GM21786 (cell line): ENCODE data around the gene LBHD2.

Source experiments
- ATAC-seq: cut with Tn5 transposase; IDR thresholded peaks from one replicate; pipeline ENCODE4 v1.9.1; 2021; ENCODE audit not compliant: unreplicated experiment

Gene LBHD2

DNA sequence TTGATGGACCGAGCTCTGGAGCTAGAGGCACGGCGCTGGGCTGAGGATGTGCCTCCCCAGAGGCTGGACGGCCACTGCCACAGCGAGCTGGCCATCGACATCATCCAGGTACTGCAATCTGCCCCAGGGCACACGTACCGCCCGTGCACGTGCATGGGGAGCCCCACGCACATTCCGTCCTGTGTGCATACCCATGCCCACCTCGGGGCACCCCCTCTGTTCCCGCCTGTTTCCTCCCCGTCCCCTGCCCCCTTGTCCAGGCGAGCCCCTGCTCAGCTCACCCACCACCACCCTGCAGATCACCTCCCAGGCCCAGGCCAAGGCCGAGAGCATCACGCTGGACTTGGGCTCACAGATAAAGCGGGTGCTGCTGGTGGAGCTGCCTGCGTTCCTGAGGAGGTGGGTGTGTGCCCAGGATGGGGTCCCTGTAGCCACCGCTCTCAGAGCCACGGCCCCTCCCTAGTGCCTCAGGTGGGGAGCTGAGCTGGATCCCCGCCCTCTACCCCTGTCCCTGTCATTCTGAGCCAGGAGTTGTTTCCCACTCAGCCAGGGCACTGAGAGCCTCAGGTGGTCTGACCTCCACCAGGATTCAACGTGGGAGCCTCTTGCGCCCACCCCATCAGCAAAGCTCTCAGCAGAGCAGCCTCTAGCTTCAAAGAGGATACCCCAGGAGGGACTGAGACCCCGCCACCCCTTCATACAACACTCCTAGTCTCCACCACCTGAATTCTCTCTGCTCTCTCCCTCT, 46.2 kb downstream of the LBHD2 start:
- no peak for ATAC-seq

DNA sequence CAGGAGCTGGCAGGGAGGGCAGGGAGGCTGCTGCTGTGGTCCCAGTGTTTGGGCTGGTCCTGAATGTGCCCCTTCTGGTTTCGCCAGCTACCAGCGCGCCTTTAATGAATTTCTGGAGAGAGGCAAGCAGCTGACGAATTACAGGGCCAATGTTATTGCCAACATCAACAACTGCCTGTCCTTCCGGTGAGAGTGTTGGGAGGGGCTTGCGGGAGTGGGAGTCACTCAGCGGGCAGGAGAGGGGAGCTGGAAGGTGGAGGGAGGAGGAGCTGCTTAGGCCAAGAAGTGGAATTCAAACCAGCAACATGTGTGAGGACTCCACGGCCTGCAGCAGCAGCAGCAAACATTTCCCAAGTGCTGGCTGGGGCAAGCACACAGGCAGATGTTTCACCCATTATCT, 47.0 kb downstream of the LBHD2 start:
- no peak for ATAC-seq

DNA sequence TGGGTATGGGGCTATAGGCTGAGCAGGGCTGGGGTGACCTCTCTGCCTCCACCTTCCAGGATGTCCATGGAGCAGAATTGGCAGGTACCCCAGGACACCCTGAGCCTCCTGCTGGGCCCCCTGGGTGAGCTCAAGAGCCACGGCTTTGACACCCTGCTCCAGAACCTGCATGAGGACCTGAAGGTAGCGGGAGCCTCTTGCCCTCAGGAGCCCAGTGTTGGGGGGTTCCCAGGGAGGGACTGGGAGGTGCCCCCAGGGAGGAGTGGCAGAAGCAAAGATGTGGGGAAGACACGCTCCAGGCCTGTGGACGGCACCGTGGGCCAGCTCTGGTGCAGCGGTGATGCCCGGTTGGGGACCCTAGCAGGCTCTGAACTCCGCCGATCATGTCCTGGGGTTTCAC, 47.6 kb downstream of the LBHD2 start:
- ATAC-seq = no peak

DNA sequence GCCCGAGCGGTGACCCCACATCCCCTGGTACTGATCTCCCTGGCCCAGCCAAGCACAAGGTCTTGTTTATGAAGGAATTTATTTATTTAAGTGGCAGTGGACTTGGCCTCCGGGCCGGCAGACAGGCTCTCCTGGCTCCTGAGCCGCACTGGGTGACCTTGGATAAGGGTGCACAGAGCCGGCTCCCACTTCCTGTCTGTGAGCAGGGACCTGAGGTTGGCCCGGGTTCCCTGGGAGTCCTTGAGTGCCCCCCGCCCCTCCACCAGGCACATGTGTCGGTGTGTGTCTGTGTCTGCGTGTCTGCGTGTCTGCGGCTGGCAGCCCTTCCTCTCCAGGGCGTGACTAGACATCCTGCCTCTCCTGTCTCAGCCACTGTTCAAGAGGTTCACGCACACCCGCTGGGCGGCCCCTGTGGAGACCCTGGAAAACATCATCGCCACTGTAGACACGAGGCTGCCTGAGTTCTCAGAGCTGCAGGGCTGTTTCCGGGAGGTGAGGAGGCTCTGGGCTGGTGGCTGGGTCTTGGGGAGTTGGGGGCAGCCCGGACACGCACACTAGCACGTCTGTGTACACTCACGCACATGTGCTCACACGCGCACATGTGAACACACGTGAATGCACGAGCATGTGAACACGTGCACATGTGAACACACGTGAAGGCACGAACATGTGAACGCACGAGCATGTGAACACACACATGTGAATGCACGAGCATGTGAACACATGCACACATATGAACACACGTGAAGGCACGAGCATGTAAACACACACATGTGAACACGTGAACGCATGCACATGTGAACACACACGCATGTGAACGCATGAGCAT, 48.6 kb downstream of the LBHD2 start:
- no peak for ATAC-seq

DNA sequence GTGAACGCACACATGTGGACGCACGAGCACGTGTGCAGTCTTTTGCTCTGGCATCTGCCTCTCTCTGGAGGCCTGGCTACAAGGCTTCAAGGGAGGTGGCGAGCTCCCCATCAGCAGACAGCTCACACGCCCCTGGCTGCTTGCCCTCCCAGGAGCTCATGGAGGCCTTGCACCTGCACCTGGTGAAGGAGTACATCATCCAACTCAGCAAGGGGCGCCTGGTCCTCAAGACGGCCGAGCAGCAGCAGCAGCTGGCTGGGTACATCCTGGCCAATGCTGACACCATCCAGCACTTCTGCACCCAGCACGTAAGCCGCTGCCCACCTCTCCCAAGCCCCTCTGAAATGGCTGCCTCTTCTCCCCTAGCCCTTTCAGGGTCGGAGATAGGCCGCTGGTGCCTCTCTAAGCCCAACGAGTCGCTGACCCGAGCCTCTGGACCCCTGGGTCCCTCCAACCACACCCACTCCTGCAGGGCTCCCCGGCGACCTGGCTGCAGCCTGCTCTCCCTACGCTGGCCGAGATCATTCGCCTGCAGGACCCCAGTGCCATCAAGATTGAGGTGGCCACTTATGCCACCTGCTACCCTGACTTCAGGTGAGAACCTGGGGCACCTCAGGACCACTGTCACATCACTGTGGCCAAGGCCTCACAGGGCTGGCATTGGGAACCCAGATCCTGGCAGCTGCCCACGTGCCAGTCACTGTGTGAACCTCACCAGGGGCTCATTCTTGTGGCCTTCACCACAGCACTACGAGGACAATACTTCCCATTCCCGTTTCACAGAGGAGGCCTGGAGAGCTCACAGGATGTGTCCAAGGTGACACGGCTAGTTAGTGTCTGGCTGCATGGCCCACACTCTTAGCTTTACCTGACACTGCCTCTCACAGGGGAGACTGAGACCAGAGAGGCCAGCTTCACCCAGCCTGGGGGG, 49.5 kb downstream of the LBHD2 start:
- ATAC-seq = no peak

DNA sequence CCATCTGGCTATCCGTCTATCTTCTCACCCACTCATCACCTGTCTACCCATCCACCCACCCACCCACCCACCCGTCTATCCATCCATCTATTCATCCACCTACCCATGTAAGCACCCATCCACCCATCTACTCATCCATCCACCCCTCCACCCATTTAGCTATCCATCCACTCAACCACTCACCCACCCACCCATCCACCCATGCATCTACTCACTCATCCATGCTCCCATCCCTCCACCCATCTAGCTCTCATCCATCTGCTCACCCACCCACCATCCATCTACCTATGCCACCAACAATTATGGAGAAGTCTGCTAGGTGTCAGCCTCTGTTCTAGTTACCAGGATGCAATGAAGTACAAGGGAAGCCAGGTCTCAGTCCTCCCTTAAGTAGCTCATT, 50.4 kb downstream of the LBHD2 start:
- ATAC-seq = no peak

DNA sequence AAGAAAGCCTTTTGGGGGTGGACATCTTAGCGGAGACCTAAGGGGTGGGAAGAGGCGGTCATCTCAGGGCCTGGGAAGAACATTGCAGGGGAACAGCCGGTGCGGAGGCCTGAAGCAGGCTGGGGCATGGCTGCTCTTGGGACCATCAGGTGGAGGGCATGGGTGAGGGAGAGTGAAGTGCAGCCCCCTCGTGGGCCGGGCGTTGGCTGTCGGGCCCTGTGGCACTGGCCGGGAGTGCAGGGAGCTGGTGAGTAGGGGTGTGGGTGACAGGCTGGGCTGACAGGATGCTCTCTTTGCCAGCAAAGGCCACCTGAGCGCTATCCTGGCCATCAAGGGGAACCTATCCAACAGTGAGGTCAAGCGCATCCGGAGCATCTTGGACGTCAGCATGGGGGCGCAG, 50.9 kb downstream of the LBHD2 start:
- ATAC-seq = no peak

DNA sequence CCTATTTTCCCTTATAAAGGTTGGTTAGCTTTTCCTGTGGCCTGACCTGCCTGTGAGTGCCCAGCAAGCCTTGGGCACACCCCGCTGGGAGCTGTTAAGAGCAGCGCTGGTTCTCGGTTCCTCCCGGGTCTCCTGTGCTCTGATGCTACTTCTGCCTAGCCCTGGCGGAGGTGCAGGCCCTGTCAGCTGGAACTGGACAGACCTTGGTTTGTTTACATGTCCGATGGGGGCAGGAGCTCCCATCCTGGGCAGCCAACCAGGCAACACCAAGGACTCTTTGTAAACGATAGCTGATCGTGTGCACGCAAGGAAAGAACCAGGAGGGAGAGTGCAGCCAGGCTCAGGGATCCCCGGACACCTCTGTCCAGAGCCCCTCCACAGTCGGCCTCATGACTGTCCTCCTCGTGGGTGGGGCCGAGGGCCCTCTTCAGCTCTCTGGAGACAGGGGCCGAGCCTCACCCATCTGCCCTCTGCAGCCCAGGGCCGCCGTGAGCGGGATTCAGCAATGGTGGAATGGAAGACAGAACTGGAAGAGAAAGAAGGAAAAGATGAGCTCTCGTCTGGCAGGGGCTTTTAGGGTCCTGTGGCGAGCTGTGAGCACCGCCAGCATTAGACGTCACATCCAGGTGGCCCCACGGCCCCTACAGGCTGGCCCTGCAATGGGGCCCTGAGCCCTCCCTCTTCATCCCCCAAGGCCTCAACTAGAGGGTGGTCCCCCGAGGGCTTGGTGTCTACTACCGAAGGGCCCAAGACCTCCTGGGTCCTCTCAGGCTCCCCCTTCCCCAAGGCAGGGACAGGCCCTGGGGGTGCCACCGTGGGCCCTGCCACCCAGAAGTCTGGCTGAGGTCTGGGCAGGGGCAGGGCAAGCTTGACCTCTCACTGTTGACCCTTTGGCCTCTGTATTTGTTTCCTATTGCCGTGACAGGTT, 51.6 kb downstream of the LBHD2 start:
- ATAC-seq = no peak

DNA sequence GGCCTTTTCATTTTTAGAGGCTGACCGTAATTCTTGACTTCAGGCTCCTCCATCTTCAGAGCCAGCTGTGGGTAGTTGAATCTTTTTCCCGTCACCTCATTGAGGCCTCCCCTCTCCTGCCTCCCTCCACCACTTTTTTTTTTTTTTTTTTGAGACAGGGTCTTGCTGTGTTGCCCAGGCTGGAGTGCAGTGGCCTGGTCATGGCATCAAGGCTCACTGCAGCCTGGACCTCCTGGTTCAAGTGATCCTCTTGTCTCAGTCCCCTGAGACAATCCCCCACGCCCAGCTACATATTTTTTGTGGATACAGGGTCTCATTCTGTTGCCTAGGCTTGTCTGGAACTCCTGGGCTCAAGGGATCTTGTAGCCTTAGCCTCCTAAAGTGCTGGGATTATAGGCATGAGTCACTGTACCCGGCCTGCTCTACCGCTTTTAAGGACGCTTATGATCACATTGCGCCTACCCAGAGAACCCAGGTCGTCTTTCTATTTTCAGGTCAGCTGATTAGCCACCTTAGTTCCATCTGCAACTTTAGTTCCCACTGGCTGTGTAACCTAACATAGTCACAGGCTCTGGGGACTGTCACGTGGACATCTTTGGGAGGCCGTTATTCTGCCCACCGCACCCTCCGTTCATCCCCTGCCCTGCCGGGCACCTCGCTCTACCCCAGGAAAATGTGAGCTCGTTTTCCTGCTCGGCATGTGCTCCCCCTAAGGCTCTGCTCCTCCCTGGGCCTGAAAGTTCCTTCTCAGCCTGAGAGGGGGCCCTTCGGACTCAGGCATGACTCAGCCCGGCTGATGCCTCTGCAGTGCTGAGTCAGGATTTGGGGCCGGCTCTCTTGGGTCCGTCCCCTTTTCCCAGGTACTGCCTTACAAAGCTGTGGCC, 52.6 kb downstream of the LBHD2 start:
- no peak for ATAC-seq

DNA sequence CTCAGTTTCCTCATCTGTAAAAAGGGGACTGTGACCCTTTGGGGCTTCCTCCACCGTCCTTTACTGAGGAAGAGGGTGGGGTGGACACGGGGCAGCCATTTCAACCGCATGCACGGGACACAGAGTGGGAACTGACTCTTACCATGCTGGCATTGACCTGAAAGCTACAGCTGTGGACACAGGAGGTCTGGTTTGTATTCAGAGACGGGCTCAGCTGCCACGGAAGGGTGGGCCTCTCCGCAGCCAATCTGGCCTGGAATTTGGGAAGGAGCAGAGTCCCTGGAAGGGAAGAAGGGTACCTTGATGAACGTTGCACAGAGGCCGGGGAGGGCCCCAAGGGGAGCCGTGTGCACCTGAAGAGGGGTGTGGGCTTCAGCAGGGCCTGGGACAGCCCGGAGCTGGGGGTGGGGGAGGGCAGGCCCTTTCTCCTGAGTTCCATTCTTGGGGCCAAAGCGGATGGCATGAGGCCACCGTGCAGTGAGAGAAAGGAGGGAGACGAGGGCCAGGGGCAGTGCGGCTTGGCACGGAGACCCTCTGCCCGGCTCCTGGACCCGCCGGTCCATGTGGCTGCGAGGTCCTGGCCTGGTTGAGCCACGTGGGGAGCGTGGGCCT, 53.8 kb downstream of the LBHD2 start:
- no peak for ATAC-seq

DNA sequence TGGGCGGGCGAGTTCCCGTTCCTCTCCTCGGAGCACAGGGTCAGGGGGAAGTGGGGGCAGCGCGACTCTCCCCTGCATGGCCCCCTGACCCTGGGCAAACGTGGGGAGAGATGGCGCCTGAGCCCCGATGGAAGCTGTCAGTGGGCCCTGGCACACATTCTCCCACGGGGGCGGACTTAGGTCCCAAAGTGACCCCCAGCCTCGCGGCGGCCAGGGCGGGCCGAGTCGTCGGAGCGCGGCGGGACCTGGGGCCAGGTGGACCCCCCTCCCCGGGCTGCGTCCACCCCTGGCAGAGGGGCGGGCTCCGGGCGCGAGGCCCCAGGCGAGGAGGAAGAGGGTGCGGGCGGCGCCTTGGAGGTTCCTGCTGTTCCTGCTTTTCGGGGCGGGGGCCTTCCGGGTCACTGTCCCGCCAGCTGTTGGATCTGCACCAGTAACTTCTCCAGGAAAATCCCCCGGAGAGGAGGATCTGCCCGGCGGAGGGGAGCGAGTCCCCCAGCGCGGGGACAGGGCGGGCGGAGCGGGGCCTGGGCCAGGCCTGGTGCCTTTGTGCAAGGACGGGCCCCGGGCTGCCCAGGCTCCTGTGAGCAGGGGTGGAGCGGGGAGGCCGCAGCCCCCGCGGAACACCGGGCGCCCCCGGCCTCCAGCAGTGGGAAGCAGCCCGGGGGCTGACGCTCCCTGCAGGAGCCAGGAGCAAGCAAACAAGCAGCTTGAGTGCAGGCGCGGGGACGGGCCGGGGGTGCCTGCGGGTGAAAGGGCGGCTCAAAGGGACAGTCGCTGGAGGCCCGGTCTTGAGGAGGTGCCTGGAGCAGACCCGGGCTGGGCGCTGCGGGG, 54.5 kb downstream of the LBHD2 start:
- ATAC-seq = no peak

DNA sequence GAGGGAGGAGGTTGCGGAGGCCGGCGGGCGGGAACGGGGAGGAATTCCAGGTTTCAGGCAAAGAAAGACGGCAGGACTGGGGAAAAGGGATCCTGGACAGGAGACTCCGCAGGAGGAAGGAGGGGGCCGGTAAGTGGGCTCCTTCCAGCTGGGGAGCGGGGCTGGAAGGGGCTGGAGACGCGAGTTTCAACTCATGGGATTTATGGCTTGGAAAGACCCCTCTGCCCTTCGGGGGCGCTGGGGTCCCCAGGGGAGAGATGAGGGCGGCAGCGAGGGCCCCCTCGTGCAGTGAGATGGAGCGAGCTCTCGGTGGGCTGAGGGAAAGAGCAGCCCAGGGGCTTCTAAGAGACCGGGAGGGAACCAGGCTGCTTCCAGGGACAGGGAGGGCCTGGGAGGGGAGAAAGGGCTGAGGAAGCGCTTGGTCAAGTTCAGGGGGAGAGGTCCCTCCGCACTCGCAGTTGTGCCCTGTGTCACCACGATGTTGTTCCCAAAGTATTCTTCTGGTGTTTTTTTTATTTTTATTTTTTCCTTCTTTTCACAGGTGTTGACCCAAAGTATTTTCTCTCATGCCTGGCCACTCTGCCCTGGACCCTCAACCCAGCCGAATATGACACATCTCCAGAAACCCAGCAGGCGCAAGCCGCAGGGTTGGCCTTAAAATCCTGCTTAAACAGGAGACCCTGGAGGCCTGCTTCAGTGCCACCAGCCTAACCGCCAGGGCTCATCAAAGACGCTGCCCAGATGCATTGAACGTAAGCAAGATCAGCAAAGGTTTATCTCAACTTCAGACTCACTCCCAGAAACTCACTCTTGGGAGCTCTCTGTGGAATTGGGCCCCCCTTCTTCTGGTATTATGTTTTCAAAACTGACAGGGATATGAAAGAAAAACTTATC, 55.4 kb downstream of the LBHD2 start:
- no peak for ATAC-seq
